Skeletal muscle satellite cell (primary cell): ENCODE data around the gene IQCH.

Source experiments
- H3K27me3 ChIP-seq: 2 replicates; pipeline ENCODE4 v1.7.0; 2013; ENCODE audit warnings: low read length; ENCODE audit not compliant: control insufficient read depth, insufficient read depth
- H3K36me3 ChIP-seq: 2 replicates; pipeline ENCODE4 v1.7.0; 2013; ENCODE audit warnings: mild to moderate bottlenecking, control low read depth, low read length; ENCODE audit not compliant: insufficient read depth
- H3K4me1 ChIP-seq: 2 replicates; pipeline ENCODE4 v1.7.0; 2013; ENCODE audit warnings: low read length; ENCODE audit not compliant: control insufficient read depth, insufficient read depth
- H3K4me2 ChIP-seq: 2 replicates; pipeline ENCODE4 v1.7.0; 2013; ENCODE audit warnings: mild to moderate bottlenecking, low read length
- H3K4me3 ChIP-seq: 2 replicates; pipeline ENCODE4 v1.7.0; 2013; ENCODE audit warnings: low read length
- H3K9ac ChIP-seq: 2 replicates; pipeline ENCODE4 v1.7.0; 2013; ENCODE audit warnings: mild to moderate bottlenecking, low read depth, low read length, moderate library complexity
- H3K9me3 ChIP-seq: replicated peaks from 2 replicates; pipeline ENCODE4 v1.7.0; 2013; ENCODE audit warnings: mild to moderate bottlenecking, control low read depth, low read length

The IQCH gene

DNA sequence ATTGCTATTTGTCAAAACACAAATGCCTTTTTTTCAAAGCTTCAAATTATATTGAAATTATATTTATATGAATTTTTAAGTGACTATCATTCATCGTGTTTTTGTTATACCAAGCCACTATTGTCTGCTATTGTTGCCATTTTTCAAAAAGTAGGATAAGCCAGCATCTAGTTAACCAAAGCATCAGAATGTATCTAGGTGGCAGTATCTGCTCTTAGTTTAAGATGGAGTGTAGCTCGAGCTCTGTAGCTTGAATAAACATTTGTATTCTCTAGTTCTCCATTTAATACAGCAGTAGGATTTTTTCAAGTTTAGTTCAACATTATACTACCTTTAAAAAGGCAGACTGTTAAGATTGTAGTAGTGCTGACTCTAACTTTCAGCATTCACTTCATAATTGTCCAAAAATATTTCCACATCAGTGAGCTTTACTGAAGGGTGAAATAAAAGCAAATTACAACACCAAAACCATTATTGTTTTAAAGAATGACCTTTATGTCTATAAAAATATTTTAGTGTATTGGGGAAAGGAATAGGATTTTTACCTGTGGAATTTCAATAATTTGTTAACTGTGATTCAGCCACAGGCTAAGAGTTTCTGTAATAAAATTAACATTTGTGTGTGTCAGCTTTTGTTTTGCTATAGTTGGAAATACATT lies 246.7 kb downstream of the IQCH start:
- Histone ChIP-seq H3K4me3 (no peak overlapping the region), H3K36me3 (no peaks in the 10 kb centered on the region), H3K27me3 (no peaks in the 10 kb centered on the region), H3K9me3 (no peaks in the 10 kb centered on the region), H3K4me1 (peaks cover 10% of the 10 kb centered on the region), H3K9ac (no peak overlapping the region), H3K4me2 (no peak overlapping the region)

- Histone ChIP-seq H3K9ac (no peak overlapping the region), H3K4me3 (no peak overlapping the region), H3K4me1 (peaks cover 10% of the 10 kb centered on the region), H3K36me3 (no peaks in the 10 kb centered on the region), H3K4me2 (no peak overlapping the region), H3K9me3 (no peaks in the 10 kb centered on the region), H3K27me3 (no peaks in the 10 kb centered on the region)
Measured at GRCh38 chr15:67501836-67502461, 247.4 kb downstream of the IQCH start.

GRCh38 chr15:67504056-67504455 lies 249.5 kb downstream of the IQCH start:
- H3K36me3 ChIP-seq = no peaks in the 10 kb centered on the region
- H3K4me2 ChIP-seq = no peak overlapping the region
- no peak overlapping the region for H3K9ac ChIP-seq
- no peak overlapping the region for H3K4me3 ChIP-seq
- H3K9me3 ChIP-seq = no peaks in the 10 kb centered on the region
- H3K27me3 ChIP-seq = no peaks in the 10 kb centered on the region
- H3K4me1 ChIP-seq = peaks cover 24% of the 10 kb centered on the region

GRCh38 chr15:67504796-67505195 lies 250.2 kb downstream of the IQCH start:
- no peak overlapping the region for H3K9ac ChIP-seq
- H3K4me1 ChIP-seq = peaks cover 24% of the 10 kb centered on the region
- H3K36me3 ChIP-seq = no peaks in the 10 kb centered on the region
- H3K4me2 ChIP-seq = no peak overlapping the region
- no peak overlapping the region for H3K4me3 ChIP-seq
- H3K9me3 ChIP-seq = no peaks in the 10 kb centered on the region
- H3K27me3 ChIP-seq = no peaks in the 10 kb centered on the region

DNA sequence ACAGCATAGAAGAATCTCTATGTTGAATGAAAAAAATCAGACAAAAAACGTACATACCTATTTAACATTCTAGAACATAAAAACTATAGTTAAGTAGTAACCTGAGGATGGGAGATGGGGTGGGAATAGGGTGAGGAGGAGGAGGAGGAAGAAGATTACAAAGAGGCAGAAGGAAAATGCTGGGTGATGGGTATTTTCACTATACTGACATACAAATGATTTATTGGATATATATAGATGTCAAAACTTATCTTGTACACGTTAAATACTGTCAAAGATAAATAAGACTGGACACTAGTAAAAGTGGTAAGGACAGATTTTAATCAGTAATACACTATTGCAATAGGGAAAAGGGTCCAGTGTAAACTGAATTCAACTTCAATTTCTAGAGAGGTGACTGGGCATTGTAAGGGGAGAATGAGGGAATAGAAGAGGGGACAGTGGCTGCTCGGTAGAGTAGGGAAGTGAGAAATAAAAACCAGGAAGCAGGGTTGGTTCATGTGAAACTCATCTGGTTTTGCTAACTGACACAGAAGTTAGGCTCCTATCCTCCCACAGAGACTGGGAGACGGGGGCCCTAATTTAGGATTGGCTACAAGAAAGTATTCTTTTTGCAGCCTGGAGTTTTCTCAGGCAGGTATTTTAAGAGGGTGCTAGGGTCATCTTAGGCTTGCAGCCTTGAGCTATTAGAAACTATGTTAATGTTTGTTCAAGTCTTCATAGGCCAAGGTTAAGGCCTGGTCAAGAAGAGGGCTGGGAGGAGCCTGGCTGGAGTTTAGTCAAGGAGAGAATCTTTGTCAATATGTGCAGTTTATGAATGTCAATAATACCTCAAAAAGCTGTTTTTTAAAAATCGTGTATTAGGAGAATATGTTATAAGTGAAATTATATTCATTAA lies 251.3 kb downstream of the IQCH start:
- no peaks in the 10 kb centered on the region for H3K36me3 ChIP-seq
- H3K9me3 ChIP-seq = no peaks in the 10 kb centered on the region
- no peak overlapping the region for H3K4me2 ChIP-seq
- no peak overlapping the region for H3K4me3 ChIP-seq
- H3K9ac ChIP-seq = no peak overlapping the region
- peaks cover 35% of the 10 kb centered on the region for H3K4me1 ChIP-seq
- no peaks in the 10 kb centered on the region for H3K27me3 ChIP-seq

GRCh38 chr15:67506775-67507747 lies 252.5 kb downstream of the IQCH start:
- H3K36me3 ChIP-seq = no peaks in the 10 kb centered on the region
- no peak overlapping the region for H3K4me2 ChIP-seq
- H3K27me3 ChIP-seq = no peaks in the 10 kb centered on the region
- H3K4me1 ChIP-seq = peaks cover 45% of the 10 kb centered on the region
- no peak overlapping the region for H3K9ac ChIP-seq
- H3K9me3 ChIP-seq = no peaks in the 10 kb centered on the region
- no peak overlapping the region for H3K4me3 ChIP-seq

DNA sequence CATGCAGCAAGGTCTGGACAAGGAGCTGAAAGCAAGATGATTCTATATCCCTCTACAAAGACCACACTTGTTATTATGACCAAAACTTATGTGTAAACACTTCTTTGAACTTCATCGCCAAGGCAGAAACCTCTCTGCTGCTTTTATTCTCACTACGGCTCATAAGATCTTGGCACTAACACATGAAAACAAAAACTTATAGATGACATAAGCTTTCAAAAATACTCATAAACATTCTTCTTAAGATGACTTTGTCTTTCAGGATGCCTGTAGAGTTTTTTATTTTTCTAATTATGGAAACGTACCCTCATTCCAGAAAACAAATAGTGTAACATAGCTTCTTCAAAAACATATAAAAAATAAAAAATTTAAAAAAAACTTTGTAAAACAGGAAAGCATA lies 253.8 kb downstream of the IQCH start:
- Histone ChIP-seq H3K4me1 (peaks cover 45% of the 10 kb centered on the region), H3K36me3 (no peaks in the 10 kb centered on the region), H3K4me2 (no peak overlapping the region), H3K9me3 (no peaks in the 10 kb centered on the region), H3K27me3 (no peaks in the 10 kb centered on the region), H3K4me3 (no peak overlapping the region), H3K9ac (no peak overlapping the region)

DNA sequence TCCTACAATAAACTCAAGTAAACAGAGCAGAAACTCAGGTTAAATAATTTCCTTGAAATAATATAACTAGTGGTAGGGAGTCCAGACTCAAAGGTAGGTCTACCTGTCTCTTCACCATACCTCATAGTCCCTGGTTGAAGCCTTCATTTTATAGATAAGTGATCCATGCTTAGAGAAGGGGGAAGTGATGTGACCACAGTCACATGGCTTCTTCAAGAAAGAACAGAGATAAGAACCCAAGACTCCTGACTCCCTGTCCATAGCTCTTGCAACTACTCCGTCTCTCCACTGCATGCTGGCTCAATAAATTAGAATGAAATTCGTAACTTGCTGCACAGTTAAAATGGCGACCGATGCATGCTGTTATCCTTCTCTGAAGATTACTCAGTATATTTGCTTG lies 255.3 kb downstream of the IQCH start:
- Histone ChIP-seq H3K4me3 (no peak overlapping the region), H3K36me3 (no peaks in the 10 kb centered on the region), H3K4me1 (peaks cover 35% of the 10 kb centered on the region)

GRCh38 chr15:67510597-67511190 lies 256.1 kb downstream of the IQCH start:
- H3K9ac ChIP-seq = peak overlapping the region; percentile 63
- H3K9me3 ChIP-seq = no peaks in the 10 kb centered on the region
- H3K4me2 ChIP-seq = peak overlapping the region; percentile 58
- no peak overlapping the region for H3K4me3 ChIP-seq
- no peaks in the 10 kb centered on the region for H3K36me3 ChIP-seq
- peaks cover 35% of the 10 kb centered on the region for H3K4me1 ChIP-seq
- H3K27me3 ChIP-seq = no peaks in the 10 kb centered on the region

More for the DNA sequence above, 255.3 kb downstream of the IQCH start:
- Histone ChIP-seq H3K9me3 (no peaks in the 10 kb centered on the region), H3K4me2 (no peak overlapping the region), H3K9ac (no peak overlapping the region), H3K27me3 (no peaks in the 10 kb centered on the region)

GRCh38 chr15:67511606-67512005 lies 257.0 kb downstream of the IQCH start:
- H3K4me1 ChIP-seq = peaks cover 35% of the 10 kb centered on the region
- H3K4me3 ChIP-seq = no peak overlapping the region
- no peaks in the 10 kb centered on the region for H3K9me3 ChIP-seq
- H3K4me2 ChIP-seq = peak overlapping the region; percentile 1
- no peaks in the 10 kb centered on the region for H3K27me3 ChIP-seq
- no peaks in the 10 kb centered on the region for H3K36me3 ChIP-seq
- no peak overlapping the region for H3K9ac ChIP-seq
